HEK293 (cell line): ENCODE data around the gene DARS2.

ENCODE experiments used
- FEZF1 ChIP-seq: fragments of 450-650 bp; formaldehyde crosslinking; IDR thresholded peaks from 2 replicates; pipeline ENCODE4 v1.5.1; 2016; ENCODE audit warnings: missing biosample characterization, missing genetic modification characterization
- KLF7 ChIP-seq: fragments of 450-650 bp; formaldehyde crosslinking; IDR thresholded peaks from 2 replicates; pipeline ENCODE4 v1.5.1; 2016; ENCODE audit warnings: missing biosample characterization, missing genetic modification characterization, borderline replicate concordance
- KLF9 ChIP-seq: fragments of 450-650 bp; formaldehyde crosslinking; IDR thresholded peaks from 2 replicates; pipeline ENCODE4 v1.5.1; 2016; ENCODE audit warnings: missing biosample characterization, missing genetic modification characterization, low read depth
- MZF1 ChIP-seq: fragments of 450-650 bp; formaldehyde crosslinking; IDR thresholded peaks from 2 replicates; pipeline ENCODE4 v1.5.1; 2017; ENCODE audit warnings: missing biosample characterization, missing genetic modification characterization, borderline replicate concordance
- PRDM1 ChIP-seq: fragments of 450-650 bp; formaldehyde crosslinking; IDR thresholded peaks from 2 replicates; pipeline ENCODE4; 2016; ENCODE audit warnings: missing biosample characterization, missing genetic modification characterization
- WT1 ChIP-seq: fragments of 450-650 bp; formaldehyde crosslinking; IDR thresholded peaks from 2 replicates; pipeline ENCODE4 v1.5.1; 2016; ENCODE audit warnings: missing biosample characterization, missing genetic modification characterization
- ZBTB1 ChIP-seq: fragments of 450-650 bp; formaldehyde crosslinking; IDR thresholded peaks from 2 replicates; pipeline ENCODE4 v1.5.1; 2016; ENCODE audit warnings: missing biosample characterization, missing genetic modification characterization
- ZBTB21 ChIP-seq: fragments of 450-650 bp; formaldehyde crosslinking; IDR thresholded peaks from 2 replicates; pipeline ENCODE4 v1.5.1; 2017; ENCODE audit warnings: missing biosample characterization, missing genetic modification characterization
- ZBTB7A ChIP-seq: fragments of 450-650 bp; formaldehyde crosslinking; IDR thresholded peaks from 2 replicates; pipeline ENCODE4 v1.5.1; 2016; ENCODE audit warnings: low read depth, missing biosample characterization, missing genetic modification characterization
- ZEB2 ChIP-seq: fragments of 450-650 bp; formaldehyde crosslinking; IDR thresholded peaks from 2 replicates; pipeline ENCODE4 v1.5.1; 2016; ENCODE audit warnings: missing biosample characterization, missing genetic modification characterization
- ZFP41 ChIP-seq: fragments of 450-650 bp; formaldehyde crosslinking; IDR thresholded peaks from 2 replicates; pipeline ENCODE4 v1.5.1; 2016; ENCODE audit warnings: missing biosample characterization, missing genetic modification characterization, borderline replicate concordance
- ZNF10 ChIP-seq: fragments of 450-650 bp; formaldehyde crosslinking; IDR thresholded peaks from 2 replicates; pipeline ENCODE4 v1.5.1; 2017; ENCODE audit warnings: missing biosample characterization, missing genetic modification characterization
- ZNF121 ChIP-seq: fragments of 450-650 bp; formaldehyde crosslinking; IDR thresholded peaks from 2 replicates; pipeline ENCODE4 v1.5.1; 2016; ENCODE audit warnings: missing biosample characterization, missing genetic modification characterization
- ZNF140 ChIP-seq: fragments of 450-650 bp; formaldehyde crosslinking; IDR thresholded peaks from 2 replicates; pipeline ENCODE4 v1.5.1; 2016; ENCODE audit warnings: missing biosample characterization, missing genetic modification characterization
- ZNF24 ChIP-seq: fragments of 450-650 bp; formaldehyde crosslinking; IDR thresholded peaks from 2 replicates; pipeline ENCODE4 v1.5.1; 2016; ENCODE audit warnings: missing biosample characterization, missing genetic modification characterization
- ZNF302 ChIP-seq: fragments of 450-650 bp; formaldehyde crosslinking; IDR thresholded peaks from 2 replicates; pipeline ENCODE4 v1.5.1; 2016; ENCODE audit warnings: missing biosample characterization, missing genetic modification characterization, low read depth
- ZNF335 ChIP-seq: fragments of 450-650 bp; formaldehyde crosslinking; conservative IDR thresholded peaks from 2 replicates; pipeline ENCODE4 v1.5.1; 2016; ENCODE audit warnings: missing biosample characterization, missing genetic modification characterization
- ZNF354C ChIP-seq: fragments of 450-650 bp; formaldehyde crosslinking; IDR thresholded peaks from 2 replicates; pipeline ENCODE4 v1.5.1; 2016; ENCODE audit warnings: missing biosample characterization, missing genetic modification characterization, low read depth, borderline replicate concordance
- ZNF391 ChIP-seq: fragments of 450-650 bp; formaldehyde crosslinking; IDR thresholded peaks from 2 replicates; pipeline ENCODE4 v1.5.1; 2016; ENCODE audit warnings: low read depth, missing biosample characterization, missing genetic modification characterization, borderline replicate concordance
- ZNF529 ChIP-seq: fragments of 450-650 bp; formaldehyde crosslinking; IDR thresholded peaks from 2 replicates; pipeline ENCODE4 v1.5.1; 2017; ENCODE audit warnings: missing genetic modification characterization, missing biosample characterization; ENCODE audit not compliant: insufficient replicate concordance
- ZNF548 ChIP-seq: fragments of 450-650 bp; formaldehyde crosslinking; IDR thresholded peaks from 2 replicates; pipeline ENCODE4 v1.5.1; 2016; ENCODE audit warnings: missing biosample characterization, missing genetic modification characterization
- ZNF561 ChIP-seq: fragments of 450-650 bp; IDR thresholded peaks from 2 replicates; pipeline ENCODE4 v1.5.1; 2018; ENCODE audit warnings: missing biosample characterization, missing genetic modification characterization, borderline replicate concordance
- ZNF600 ChIP-seq: fragments of 450-650 bp; formaldehyde crosslinking; IDR thresholded peaks from 2 replicates; pipeline ENCODE4 v1.5.1; 2016; ENCODE audit warnings: missing biosample characterization, missing genetic modification characterization
- TF ChIP-seq, protein P1 (sequence below): fragments of 450-650 bp; formaldehyde crosslinking; IDR thresholded peaks from 2 replicates; pipeline ENCODE4 v1.5.1; 2016; ENCODE audit warnings: missing biosample characterization, missing genetic modification characterization, borderline replicate concordance
- TF ChIP-seq, protein P2 (sequence below): fragments of 450-650 bp; formaldehyde crosslinking; IDR thresholded peaks from 2 replicates; pipeline ENCODE4 v1.5.1; 2016; ENCODE audit warnings: missing biosample characterization, missing genetic modification characterization
- TF ChIP-seq, protein P3 (sequence below): fragments of 450-650 bp; formaldehyde crosslinking; IDR thresholded peaks from 2 replicates; pipeline ENCODE4 v1.5.1; 2016; ENCODE audit warnings: missing biosample characterization, missing genetic modification characterization
- TF ChIP-seq, protein P4 (sequence below): fragments of 450-650 bp; formaldehyde crosslinking; IDR thresholded peaks from 2 replicates; pipeline ENCODE4 v1.5.1; 2016; ENCODE audit warnings: missing biosample characterization, missing genetic modification characterization
- TF ChIP-seq, protein P5 (sequence below): fragments of 450-650 bp; formaldehyde crosslinking; IDR thresholded peaks from 2 replicates; pipeline ENCODE4 v1.5.1; 2017; ENCODE audit warnings: missing biosample characterization, missing genetic modification characterization

DARS2 gene

DNA sequence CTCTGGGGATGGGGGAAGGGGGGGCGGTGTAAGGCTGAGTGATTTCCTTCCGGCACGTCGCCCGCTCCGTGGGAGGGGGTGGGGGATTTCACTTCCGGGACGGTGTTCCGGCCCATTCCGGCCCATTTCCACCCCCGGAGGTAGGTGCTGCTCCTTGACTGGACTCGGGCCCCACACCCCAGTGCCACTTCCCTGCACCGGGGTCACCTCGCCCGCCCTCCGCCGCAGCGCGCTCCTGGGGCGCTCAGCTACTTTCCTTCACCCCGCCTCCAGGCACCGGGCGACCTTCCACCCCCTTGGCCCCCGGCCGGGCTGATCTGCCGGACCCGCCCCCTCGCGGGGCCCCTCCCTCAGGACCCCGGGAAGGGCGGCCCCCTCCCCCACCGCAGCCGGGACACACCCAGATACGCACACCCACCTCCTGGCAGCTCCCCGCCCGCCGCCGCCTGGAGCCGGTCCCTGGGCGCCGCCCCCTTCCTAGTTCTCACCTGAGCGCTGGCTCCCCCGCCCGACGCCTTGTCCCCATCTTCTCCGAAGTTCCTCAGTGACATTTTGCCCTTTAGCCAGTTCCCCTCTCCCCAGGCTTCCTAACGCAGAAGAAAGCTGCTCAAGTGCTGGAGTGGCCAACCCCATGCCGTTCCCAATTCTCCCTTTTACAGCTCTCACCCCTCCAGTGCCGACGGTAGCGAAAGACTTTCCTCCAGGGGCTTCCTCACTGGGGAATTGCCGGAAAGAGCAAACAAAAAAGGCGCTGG lies 44.0 kb downstream of the DARS2 start, which contains the start of gene ZBTB37 (continued):
- TF ChIP-seq, protein P1, sequence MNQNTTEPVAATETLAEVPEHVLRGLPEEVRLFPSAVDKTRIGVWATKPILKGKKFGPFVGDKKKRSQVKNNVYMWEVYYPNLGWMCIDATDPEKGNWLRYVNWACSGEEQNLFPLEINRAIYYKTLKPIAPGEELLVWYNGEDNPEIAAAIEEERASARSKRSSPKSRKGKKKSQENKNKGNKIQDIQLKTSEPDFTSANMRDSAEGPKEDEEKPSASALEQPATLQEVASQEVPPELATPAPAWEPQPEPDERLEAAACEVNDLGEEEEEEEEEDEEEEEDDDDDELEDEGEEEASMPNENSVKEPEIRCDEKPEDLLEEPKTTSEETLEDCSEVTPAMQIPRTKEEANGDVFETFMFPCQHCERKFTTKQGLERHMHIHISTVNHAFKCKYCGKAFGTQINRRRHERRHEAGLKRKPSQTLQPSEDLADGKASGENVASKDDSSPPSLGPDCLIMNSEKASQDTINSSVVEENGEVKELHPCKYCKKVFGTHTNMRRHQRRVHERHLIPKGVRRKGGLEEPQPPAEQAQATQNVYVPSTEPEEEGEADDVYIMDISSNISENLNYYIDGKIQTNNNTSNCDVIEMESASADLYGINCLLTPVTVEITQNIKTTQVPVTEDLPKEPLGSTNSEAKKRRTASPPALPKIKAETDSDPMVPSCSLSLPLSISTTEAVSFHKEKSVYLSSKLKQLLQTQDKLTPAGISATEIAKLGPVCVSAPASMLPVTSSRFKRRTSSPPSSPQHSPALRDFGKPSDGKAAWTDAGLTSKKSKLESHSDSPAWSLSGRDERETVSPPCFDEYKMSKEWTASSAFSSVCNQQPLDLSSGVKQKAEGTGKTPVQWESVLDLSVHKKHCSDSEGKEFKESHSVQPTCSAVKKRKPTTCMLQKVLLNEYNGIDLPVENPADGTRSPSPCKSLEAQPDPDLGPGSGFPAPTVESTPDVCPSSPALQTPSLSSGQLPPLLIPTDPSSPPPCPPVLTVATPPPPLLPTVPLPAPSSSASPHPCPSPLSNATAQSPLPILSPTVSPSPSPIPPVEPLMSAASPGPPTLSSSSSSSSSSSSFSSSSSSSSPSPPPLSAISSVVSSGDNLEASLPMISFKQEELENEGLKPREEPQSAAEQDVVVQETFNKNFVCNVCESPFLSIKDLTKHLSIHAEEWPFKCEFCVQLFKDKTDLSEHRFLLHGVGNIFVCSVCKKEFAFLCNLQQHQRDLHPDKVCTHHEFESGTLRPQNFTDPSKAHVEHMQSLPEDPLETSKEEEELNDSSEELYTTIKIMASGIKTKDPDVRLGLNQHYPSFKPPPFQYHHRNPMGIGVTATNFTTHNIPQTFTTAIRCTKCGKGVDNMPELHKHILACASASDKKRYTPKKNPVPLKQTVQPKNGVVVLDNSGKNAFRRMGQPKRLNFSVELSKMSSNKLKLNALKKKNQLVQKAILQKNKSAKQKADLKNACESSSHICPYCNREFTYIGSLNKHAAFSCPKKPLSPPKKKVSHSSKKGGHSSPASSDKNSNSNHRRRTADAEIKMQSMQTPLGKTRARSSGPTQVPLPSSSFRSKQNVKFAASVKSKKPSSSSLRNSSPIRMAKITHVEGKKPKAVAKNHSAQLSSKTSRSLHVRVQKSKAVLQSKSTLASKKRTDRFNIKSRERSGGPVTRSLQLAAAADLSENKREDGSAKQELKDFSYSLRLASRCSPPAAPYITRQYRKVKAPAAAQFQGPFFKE (tag by site-specific recombination), result no peak
- peak; percentile 53; the same call in 1 of the 2 replicates for TF ChIP-seq ZBTB7A (tag by site-specific recombination)
- TF ChIP-seq, protein P2, sequence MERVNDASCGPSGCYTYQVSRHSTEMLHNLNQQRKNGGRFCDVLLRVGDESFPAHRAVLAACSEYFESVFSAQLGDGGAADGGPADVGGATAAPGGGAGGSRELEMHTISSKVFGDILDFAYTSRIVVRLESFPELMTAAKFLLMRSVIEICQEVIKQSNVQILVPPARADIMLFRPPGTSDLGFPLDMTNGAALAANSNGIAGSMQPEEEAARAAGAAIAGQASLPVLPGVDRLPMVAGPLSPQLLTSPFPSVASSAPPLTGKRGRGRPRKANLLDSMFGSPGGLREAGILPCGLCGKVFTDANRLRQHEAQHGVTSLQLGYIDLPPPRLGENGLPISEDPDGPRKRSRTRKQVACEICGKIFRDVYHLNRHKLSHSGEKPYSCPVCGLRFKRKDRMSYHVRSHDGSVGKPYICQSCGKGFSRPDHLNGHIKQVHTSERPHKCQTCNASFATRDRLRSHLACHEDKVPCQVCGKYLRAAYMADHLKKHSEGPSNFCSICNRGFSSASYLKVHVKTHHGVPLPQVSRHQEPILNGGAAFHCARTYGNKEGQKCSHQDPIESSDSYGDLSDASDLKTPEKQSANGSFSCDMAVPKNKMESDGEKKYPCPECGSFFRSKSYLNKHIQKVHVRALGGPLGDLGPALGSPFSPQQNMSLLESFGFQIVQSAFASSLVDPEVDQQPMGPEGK (tag by site-specific recombination), result peak; percentile 99
- TF ChIP-seq ZEB2 (tag by site-specific recombination), result peak; percentile 84
- TF ChIP-seq ZNF302 (tag by site-specific recombination), result 0 out of 2 replicates have a peak, but pooled peaks have one; percentile 7
- TF ChIP-seq ZNF391 (tag by site-specific recombination), result peak; percentile 29; the same call in 1 of the 2 replicates
- TF ChIP-seq, protein P3, sequence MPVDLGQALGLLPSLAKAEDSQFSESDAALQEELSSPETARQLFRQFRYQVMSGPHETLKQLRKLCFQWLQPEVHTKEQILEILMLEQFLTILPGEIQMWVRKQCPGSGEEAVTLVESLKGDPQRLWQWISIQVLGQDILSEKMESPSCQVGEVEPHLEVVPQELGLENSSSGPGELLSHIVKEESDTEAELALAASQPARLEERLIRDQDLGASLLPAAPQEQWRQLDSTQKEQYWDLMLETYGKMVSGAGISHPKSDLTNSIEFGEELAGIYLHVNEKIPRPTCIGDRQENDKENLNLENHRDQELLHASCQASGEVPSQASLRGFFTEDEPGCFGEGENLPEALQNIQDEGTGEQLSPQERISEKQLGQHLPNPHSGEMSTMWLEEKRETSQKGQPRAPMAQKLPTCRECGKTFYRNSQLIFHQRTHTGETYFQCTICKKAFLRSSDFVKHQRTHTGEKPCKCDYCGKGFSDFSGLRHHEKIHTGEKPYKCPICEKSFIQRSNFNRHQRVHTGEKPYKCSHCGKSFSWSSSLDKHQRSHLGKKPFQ (tag by site-specific recombination), result peak; percentile 84; the same call in 1 of the 2 replicates
- peak; percentile 42; the same call in 1 of the 2 replicates for TF ChIP-seq FEZF1 (tag by site-specific recombination)
- TF ChIP-seq, protein P4, sequence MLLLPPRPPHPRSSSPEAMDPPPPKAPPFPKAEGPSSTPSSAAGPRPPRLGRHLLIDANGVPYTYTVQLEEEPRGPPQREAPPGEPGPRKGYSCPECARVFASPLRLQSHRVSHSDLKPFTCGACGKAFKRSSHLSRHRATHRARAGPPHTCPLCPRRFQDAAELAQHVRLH (tag by site-specific recombination), result peak; percentile 95
- TF ChIP-seq ZNF561, result peak; percentile 58
- TF ChIP-seq ZNF24, result peak; percentile 33; the same call in 1 of the 2 replicates
- no peak for TF ChIP-seq ZFP41
- no peak for TF ChIP-seq ZNF140 (tag by site-specific recombination)
- no peak for TF ChIP-seq ZNF121
- TF ChIP-seq ZNF529 (tag by site-specific recombination), result no peak
- no peak for TF ChIP-seq ZBTB1 (tag by site-specific recombination)
- peak; percentile 38; the same call in 1 of the 2 replicates for TF ChIP-seq MZF1 (tag by site-specific recombination)
- TF ChIP-seq KLF9 (tag by site-specific recombination), result peak; percentile 99
- TF ChIP-seq KLF7 (tag by site-specific recombination), result peak; percentile 98
- TF ChIP-seq ZNF335 (tag by site-specific recombination), result peak; percentile 96
- TF ChIP-seq, protein P5, sequence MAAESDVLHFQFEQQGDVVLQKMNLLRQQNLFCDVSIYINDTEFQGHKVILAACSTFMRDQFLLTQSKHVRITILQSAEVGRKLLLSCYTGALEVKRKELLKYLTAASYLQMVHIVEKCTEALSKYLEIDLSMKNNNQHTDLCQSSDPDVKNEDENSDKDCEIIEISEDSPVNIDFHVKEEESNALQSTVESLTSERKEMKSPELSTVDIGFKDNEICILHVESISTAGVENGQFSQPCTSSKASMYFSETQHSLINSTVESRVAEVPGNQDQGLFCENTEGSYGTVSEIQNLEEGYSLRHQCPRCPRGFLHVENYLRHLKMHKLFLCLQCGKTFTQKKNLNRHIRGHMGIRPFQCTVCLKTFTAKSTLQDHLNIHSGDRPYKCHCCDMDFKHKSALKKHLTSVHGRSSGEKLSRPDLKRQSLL, result peak; percentile 42; the same call in 1 of the 2 replicates
- TF ChIP-seq WT1 (tag by site-specific recombination), result peak; percentile 41; the same call in 1 of the 2 replicates
- no peak for TF ChIP-seq ZNF354C (tag by site-specific recombination)
- peak; percentile 88 for TF ChIP-seq ZNF600 (tag by site-specific recombination)
- TF ChIP-seq ZBTB21 (tag by site-specific recombination), result no peak
- TF ChIP-seq PRDM1, result peak; percentile 67
- TF ChIP-seq ZNF548 (tag by site-specific recombination), result no peak
- 0 out of 2 replicates have a peak, but pooled peaks have one; percentile 59 for TF ChIP-seq ZNF10 (tag by site-specific recombination)
- TF ChIP-seq, all 188 proteins: peak for 70
